Measurements from ENCODE around the gene DIRAS1. TPM values are rescaled to one million over a fixed set of nuclear protein-coding genes. Genes with fewer than 3 reads are reported as not detected.

DIRAS1 gene
- total RNA-seq, 1 experiment from 2014 or later, result 25.0 TPM

DNA sequence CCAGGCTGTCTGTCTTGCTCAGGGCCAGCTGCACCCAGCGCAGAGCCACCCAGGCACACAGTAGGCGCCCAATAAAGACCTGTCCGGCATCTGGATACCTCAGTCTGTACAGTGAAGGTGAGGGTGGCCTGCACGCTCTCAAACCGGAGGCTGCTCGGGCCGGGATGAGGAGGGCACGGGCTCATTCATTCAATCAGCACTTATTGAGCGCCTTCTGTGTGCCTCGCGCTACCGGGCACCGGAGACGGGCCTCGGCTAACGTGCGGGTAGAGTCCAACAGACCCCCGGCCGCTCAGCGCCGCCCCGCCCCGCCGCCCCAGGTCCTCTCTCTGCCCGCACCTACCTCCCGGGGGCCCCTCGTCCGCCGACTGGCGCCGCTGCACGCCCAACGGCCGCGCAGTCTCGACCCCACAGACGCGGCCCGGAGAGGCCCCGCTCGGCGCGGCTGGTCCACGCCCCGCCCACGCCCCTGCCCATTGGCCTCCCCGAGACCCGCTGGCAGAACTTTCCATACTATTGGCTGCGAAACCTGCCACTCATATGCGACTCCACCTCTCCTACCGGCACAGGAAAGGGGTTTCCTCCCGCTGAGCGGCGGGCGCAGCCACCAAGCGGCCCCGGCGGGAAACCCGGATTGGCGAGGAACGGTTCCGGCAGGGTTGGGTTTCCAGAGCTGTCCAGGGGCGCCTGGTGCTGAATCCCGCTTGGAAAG is 18.6 kb upstream of the DIRAS1 start, which contains the start of gene SLC39A3 (continued):
- TF ChIP-seq RELA (CRISPR knock-in tag; IDR thresholded peaks at IDR 0.05; ENCODE audit: borderline replicate concordance) (peak; percentile 95), MYBL2 (CRISPR knock-in tag; IDR thresholded peaks at IDR 0.05) (peak; percentile 93), IRF2 (CRISPR knock-in tag; IDR thresholded peaks at IDR 0.05; ENCODE audit: borderline replicate concordance, low read depth) (0 out of 2 replicates have a peak, but pooled peaks have one; percentile 88), HMGA2 (CRISPR knock-in tag; IDR thresholded peaks at IDR 0.05) (no peak), ZNF396 (CRISPR knock-in tag; IDR thresholded peaks at IDR 0.05; ENCODE audit: borderline replicate concordance) (peak; percentile 85; the same call in 1 of the 2 replicates), ZNF263 (CRISPR knock-in tag; IDR thresholded peaks at IDR 0.05; ENCODE audit: low read depth) (0 out of 2 replicates have a peak, but pooled peaks have one; percentile 60), CREB1 (CRISPR knock-in tag; IDR thresholded peaks at IDR 0.05) (peak; percentile 96), NFE2L1 (CRISPR knock-in tag; IDR thresholded peaks at IDR 0.05) (peak; percentile 96), HMGXB4 (CRISPR knock-in tag; IDR thresholded peaks at IDR 0.05) (peak; percentile 86), KAT7 (CRISPR knock-in tag; IDR thresholded peaks at IDR 0.05; ENCODE audit: borderline replicate concordance) (peak; percentile 87; the same call in 1 of the 2 replicates), SOX15 (CRISPR knock-in tag; IDR thresholded peaks at IDR 0.05) (no peak), E2F4 (CRISPR knock-in tag; IDR thresholded peaks at IDR 0.05; ENCODE audit: borderline replicate concordance, low read depth) (peak; percentile 67; the same call in 1 of the 2 replicates), EMX1 (CRISPR knock-in tag; IDR thresholded peaks at IDR 0.05) (peak; percentile 93), OVOL2 (CRISPR knock-in tag; IDR thresholded peaks at IDR 0.05; ENCODE audit: borderline replicate concordance) (no peak), NFATC4 (CRISPR knock-in tag; IDR thresholded peaks at IDR 0.05) (no peak), JUN (CRISPR knock-in tag; IDR thresholded peaks at IDR 0.05) (peak; percentile 92), ZSCAN18 (CRISPR knock-in tag; IDR thresholded peaks at IDR 0.05) (peak; percentile 97), MXD4 (CRISPR knock-in tag; IDR thresholded peaks at IDR 0.05; ENCODE audit: borderline replicate concordance) (peak; percentile 93)
- TF ChIP-seq, protein P1, sequence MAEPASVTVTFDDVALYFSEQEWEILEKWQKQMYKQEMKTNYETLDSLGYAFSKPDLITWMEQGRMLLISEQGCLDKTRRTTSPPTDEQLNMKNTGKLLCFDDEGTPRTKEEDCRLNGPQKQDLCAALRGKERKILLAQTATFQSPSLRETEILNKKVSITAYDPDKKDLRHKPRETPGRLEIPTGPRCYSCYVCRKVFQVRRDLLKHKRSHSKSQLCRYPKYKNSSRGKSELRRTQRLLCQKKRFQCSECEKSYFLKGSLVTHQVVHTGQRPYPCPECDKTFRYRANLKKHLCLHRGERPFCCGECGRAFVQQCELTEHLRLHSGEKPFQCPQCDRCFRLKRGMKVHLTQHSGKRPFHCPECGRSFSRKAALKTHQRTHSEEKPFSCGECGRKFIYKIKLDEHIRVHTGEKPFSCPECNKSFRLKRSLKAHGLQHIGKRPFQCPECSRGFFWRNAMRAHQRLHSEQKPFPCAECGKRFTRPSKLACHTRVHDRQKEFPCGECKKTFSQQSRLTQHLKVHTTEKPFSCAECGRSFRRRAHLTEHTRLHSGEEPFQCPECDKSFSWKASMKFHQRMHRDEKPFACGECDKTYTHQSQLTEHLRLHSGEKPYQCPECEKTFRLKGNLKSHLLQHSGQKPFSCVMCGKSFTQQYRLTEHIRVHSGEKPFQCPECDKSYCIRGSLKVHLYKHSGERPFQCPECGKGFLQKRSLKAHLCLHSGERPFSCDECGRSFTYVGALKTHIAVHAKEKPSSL (CRISPR knock-in tag; conservative IDR thresholded peaks at IDR 0.05), result no peak
- TF ChIP-seq, protein P2, sequence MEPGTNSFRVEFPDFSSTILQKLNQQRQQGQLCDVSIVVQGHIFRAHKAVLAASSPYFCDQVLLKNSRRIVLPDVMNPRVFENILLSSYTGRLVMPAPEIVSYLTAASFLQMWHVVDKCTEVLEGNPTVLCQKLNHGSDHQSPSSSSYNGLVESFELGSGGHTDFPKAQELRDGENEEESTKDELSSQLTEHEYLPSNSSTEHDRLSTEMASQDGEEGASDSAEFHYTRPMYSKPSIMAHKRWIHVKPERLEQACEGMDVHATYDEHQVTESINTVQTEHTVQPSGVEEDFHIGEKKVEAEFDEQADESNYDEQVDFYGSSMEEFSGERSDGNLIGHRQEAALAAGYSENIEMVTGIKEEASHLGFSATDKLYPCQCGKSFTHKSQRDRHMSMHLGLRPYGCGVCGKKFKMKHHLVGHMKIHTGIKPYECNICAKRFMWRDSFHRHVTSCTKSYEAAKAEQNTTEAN (CRISPR knock-in tag; IDR thresholded peaks at IDR 0.05), result peak; percentile 97
- TF ChIP-seq, protein P3, sequence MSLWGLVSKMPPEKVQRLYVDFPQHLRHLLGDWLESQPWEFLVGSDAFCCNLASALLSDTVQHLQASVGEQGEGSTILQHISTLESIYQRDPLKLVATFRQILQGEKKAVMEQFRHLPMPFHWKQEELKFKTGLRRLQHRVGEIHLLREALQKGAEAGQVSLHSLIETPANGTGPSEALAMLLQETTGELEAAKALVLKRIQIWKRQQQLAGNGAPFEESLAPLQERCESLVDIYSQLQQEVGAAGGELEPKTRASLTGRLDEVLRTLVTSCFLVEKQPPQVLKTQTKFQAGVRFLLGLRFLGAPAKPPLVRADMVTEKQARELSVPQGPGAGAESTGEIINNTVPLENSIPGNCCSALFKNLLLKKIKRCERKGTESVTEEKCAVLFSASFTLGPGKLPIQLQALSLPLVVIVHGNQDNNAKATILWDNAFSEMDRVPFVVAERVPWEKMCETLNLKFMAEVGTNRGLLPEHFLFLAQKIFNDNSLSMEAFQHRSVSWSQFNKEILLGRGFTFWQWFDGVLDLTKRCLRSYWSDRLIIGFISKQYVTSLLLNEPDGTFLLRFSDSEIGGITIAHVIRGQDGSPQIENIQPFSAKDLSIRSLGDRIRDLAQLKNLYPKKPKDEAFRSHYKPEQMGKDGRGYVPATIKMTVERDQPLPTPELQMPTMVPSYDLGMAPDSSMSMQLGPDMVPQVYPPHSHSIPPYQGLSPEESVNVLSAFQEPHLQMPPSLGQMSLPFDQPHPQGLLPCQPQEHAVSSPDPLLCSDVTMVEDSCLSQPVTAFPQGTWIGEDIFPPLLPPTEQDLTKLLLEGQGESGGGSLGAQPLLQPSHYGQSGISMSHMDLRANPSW (CRISPR knock-in tag; conservative IDR thresholded peaks at IDR 0.05; ENCODE audit: low read depth), result peak; percentile 97
- TF ChIP-seq, protein P4, sequence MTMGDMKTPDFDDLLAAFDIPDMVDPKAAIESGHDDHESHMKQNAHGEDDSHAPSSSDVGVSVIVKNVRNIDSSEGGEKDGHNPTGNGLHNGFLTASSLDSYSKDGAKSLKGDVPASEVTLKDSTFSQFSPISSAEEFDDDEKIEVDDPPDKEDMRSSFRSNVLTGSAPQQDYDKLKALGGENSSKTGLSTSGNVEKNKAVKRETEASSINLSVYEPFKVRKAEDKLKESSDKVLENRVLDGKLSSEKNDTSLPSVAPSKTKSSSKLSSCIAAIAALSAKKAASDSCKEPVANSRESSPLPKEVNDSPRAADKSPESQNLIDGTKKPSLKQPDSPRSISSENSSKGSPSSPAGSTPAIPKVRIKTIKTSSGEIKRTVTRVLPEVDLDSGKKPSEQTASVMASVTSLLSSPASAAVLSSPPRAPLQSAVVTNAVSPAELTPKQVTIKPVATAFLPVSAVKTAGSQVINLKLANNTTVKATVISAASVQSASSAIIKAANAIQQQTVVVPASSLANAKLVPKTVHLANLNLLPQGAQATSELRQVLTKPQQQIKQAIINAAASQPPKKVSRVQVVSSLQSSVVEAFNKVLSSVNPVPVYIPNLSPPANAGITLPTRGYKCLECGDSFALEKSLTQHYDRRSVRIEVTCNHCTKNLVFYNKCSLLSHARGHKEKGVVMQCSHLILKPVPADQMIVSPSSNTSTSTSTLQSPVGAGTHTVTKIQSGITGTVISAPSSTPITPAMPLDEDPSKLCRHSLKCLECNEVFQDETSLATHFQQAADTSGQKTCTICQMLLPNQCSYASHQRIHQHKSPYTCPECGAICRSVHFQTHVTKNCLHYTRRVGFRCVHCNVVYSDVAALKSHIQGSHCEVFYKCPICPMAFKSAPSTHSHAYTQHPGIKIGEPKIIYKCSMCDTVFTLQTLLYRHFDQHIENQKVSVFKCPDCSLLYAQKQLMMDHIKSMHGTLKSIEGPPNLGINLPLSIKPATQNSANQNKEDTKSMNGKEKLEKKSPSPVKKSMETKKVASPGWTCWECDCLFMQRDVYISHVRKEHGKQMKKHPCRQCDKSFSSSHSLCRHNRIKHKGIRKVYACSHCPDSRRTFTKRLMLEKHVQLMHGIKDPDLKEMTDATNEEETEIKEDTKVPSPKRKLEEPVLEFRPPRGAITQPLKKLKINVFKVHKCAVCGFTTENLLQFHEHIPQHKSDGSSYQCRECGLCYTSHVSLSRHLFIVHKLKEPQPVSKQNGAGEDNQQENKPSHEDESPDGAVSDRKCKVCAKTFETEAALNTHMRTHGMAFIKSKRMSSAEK (CRISPR knock-in tag; IDR thresholded peaks at IDR 0.05; ENCODE audit: borderline replicate concordance), result no peak

All from WTC11 (cell line).